Loucy (cell line): ENCODE results near the gene BTRC.

ENCODE experiments used
- H2AFZ ChIP-seq: fragments of 200-600 bp; sonication (generic); 2 replicates; pipeline ENCODE4 v1.6.0; 2016; ENCODE audit warnings: antibody characterized with exemption, mild to moderate bottlenecking, low read length, moderate library complexity
- H3F3A ChIP-seq: fragments of 200-600 bp; 2 replicates; pipeline ENCODE4 v1.6.0; 2016; ENCODE audit warnings: antibody characterized with exemption, low read depth, mild to moderate bottlenecking
- H3K27me3 ChIP-seq: fragments of 200-600 bp; sonication (generic); 2 replicates; pipeline ENCODE4 v1.6.1; 2014; ENCODE audit warnings: low read length, mild to moderate bottlenecking; ENCODE audit not compliant: insufficient read depth, poor library complexity, severe bottlenecking
- H3K36me3 ChIP-seq: fragments of 200-600 bp; sonication (generic); 2 replicates; pipeline ENCODE4 v1.6.1; 2016; ENCODE audit warnings: low read length; ENCODE audit not compliant: insufficient read depth
- H3K4me1 ChIP-seq: fragments of 200-600 bp; sonication (generic); 2 replicates; pipeline ENCODE4 v1.5.1; 2014; ENCODE audit warnings: low read length, mild to moderate bottlenecking; ENCODE audit not compliant: insufficient read depth, poor library complexity, severe bottlenecking
- H3K4me2 ChIP-seq: fragments of 200-600 bp; sonication (generic); 2 replicates; pipeline ENCODE4 v1.6.0; 2014; ENCODE audit warnings: antibody characterized with exemption, low read length, low read depth, mild to moderate bottlenecking; ENCODE audit not compliant: poor library complexity, severe bottlenecking
- H3K4me3 ChIP-seq: fragments of 200-600 bp; sonication (generic); 2 replicates; pipeline ENCODE4 v1.5.1; 2014; ENCODE audit warnings: low read length, mild to moderate bottlenecking, mixed read lengths; ENCODE audit not compliant: poor library complexity, severe bottlenecking
- H3K79me2 ChIP-seq: fragments of 200-600 bp; sonication (generic); 2 replicates; pipeline ENCODE4 v1.6.1; 2014; ENCODE audit warnings: low read length; ENCODE audit not compliant: insufficient read depth
- H3K9ac ChIP-seq: fragments of 200-600 bp; sonication (generic); 2 replicates; pipeline ENCODE4 v1.6.0; 2014; ENCODE audit warnings: mild to moderate bottlenecking, low read depth, low read length, moderate library complexity; ENCODE audit not compliant: poor library complexity, severe bottlenecking
- H3K9me2 ChIP-seq: fragments of 200-600 bp; sonication (generic); replicated peaks from 2 replicates; pipeline ENCODE4 v1.6.1; 2016; ENCODE audit warnings: low read depth, low read length, mixed read lengths
- H3K9me3 ChIP-seq: fragments of 200-600 bp; sonication (generic); 2 replicates; pipeline ENCODE4 v1.6.1; 2014; ENCODE audit warnings: mild to moderate bottlenecking, antibody characterized with exemption, low read length, low read depth; ENCODE audit not compliant: insufficient read depth
- H4K20me1 ChIP-seq: fragments of 200-600 bp; sonication (generic); 2 replicates; pipeline ENCODE4 v1.6.0; 2014; ENCODE audit warnings: antibody characterized with exemption, low read length, mild to moderate bottlenecking; ENCODE audit not compliant: insufficient read depth, poor library complexity, severe bottlenecking
- CTCF ChIP-seq: fragments of 200-600 bp; sonication (generic); conservative IDR thresholded peaks from 2 replicates; pipeline ENCODE4 v1.5.1; 2014; ENCODE audit warnings: mild to moderate bottlenecking, antibody characterized with exemption, low read length
- EZH2phosphoT487 ChIP-seq: fragments of 200-600 bp; IDR thresholded peaks from 2 replicates; pipeline ENCODE4 v1.6.1; 2018; ENCODE audit warnings: antibody characterized with exemption, mild to moderate bottlenecking, moderate library complexity, borderline replicate concordance

BTRC gene

GRCh38 chr10:101570428-101571270 lies 216.7 kb downstream of the BTRC start:
- Histone ChIP-seq H3K27me3 (no peaks in the 10 kb centered on the region), H2AFZ (peak overlapping the region; percentile 97), H3K79me2 (no peaks in the 10 kb centered on the region), H3K9me3 (no peaks in the 10 kb centered on the region), H3K36me3 (no peaks in the 10 kb centered on the region), H3K9me2 (no peaks in the 10 kb centered on the region), H3K9ac (peak overlapping the region; percentile 62), H3K4me2 (peak overlapping the region; percentile 87), H3K4me1 (peaks cover 11% of the 10 kb centered on the region), H4K20me1 (no peaks in the 10 kb centered on the region), H3K4me3 (peak overlapping the region; percentile 76), H3F3A (no peaks in the 10 kb centered on the region)
- TF ChIP-seq EZH2phosphoT487 (no peak), CTCF (peak; percentile 25; the same call in 1 of the 2 replicates)

GRCh38 chr10:101571271-101571925 lies 217.4 kb downstream of the BTRC start:
- TF ChIP-seq CTCF (no peak), EZH2phosphoT487 (no peak)
- no peaks in the 10 kb centered on the region for H3F3A ChIP-seq
- no peak overlapping the region for H2AFZ ChIP-seq
- H3K4me2 ChIP-seq, result no peak overlapping the region
- H3K79me2 ChIP-seq, result no peaks in the 10 kb centered on the region
- H3K36me3 ChIP-seq, result no peaks in the 10 kb centered on the region
- no peaks in the 10 kb centered on the region for H3K9me2 ChIP-seq
- H3K27me3 ChIP-seq, result no peaks in the 10 kb centered on the region
- no peak overlapping the region for H3K4me3 ChIP-seq
- no peak overlapping the region for H3K9ac ChIP-seq
- H3K4me1 ChIP-seq, result peaks cover 11% of the 10 kb centered on the region
- no peaks in the 10 kb centered on the region for H3K9me3 ChIP-seq
- H4K20me1 ChIP-seq, result no peaks in the 10 kb centered on the region

GRCh38 chr10:101572126-101572525 lies 218.2 kb downstream of the BTRC start:
- Histone ChIP-seq H3K79me2 (no peaks in the 10 kb centered on the region), H3K27me3 (no peaks in the 10 kb centered on the region), H3F3A (no peaks in the 10 kb centered on the region), H3K9me3 (no peaks in the 10 kb centered on the region), H3K36me3 (no peaks in the 10 kb centered on the region), H2AFZ (no peak overlapping the region), H3K9ac (no peak overlapping the region), H4K20me1 (no peaks in the 10 kb centered on the region), H3K4me3 (no peak overlapping the region), H3K4me2 (no peak overlapping the region), H3K9me2 (no peaks in the 10 kb centered on the region), H3K4me1 (peaks cover 11% of the 10 kb centered on the region)
- TF ChIP-seq CTCF, result no peak
- TF ChIP-seq EZH2phosphoT487, result no peak
